ENCODE measurements around the gene TIGIT.

- no peak for TF ChIP-seq CTCF (IDR thresholded peaks at IDR 0.05)
- no peak for TF ChIP-seq EZH2 (IDR thresholded peaks at IDR 0.05; ENCODE audit: borderline replicate concordance, insufficient read depth, low read depth, low read length, poor library complexity, severe bottlenecking)
Observed at GRCh38 chr3:114285648-114286230, 8.1 kb upstream of the TIGIT start.
